ENCODE measurements around the gene NHERF1.

The NHERF1 gene

GRCh38 chr17:74750327-74751069 is 2.1 kb downstream of the NHERF1 start:
- DNase-seq: no peak

- DNase-seq: no peak
These were observed 4.0 kb downstream of the NHERF1 start for GRCh38 chr17:74752415-74752814.

- no peak for DNase-seq
These were observed 4.5 kb downstream of the NHERF1 start for GRCh38 chr17:74752822-74753401.

- no peak for DNase-seq
These were observed 6.4 kb downstream of the NHERF1 start for GRCh38 chr17:74754832-74755231.

- DNase-seq: no peak
These were observed 7.1 kb downstream of the NHERF1 start for GRCh38 chr17:74755533-74755932.

GRCh38 chr17:74756891-74757290 is 8.5 kb downstream of the NHERF1 start:
- DNase-seq: no peak

GRCh38 chr17:74757502-74757901 is 9.1 kb downstream of the NHERF1 start:
- DNase-seq: no peak

- DNase-seq: no peak
These were observed 9.8 kb downstream of the NHERF1 start for GRCh38 chr17:74757931-74758847.

GRCh38 chr17:74758848-74759168 is 10.4 kb downstream of the NHERF1 start:
- DNase-seq: no peak

- DNase-seq: peak; percentile 61
These were observed 10.9 kb downstream of the NHERF1 start for GRCh38 chr17:74759243-74759801.

GRCh38 chr17:74759941-74760340 is 11.5 kb downstream of the NHERF1 start:
- no peak for DNase-seq

GRCh38 chr17:74760404-74761105 is 12.1 kb downstream of the NHERF1 start:
- DNase-seq: no peak

- DNase-seq: no peak
These were observed 13.0 kb downstream of the NHERF1 start for GRCh38 chr17:74761419-74761818.

GRCh38 chr17:74761931-74762330 is 13.5 kb downstream of the NHERF1 start:
- no peak for DNase-seq

GRCh38 chr17:74763565-74764387 is 15.3 kb downstream of the NHERF1 start:
- DNase-seq: no peak

GRCh38 chr17:74764751-74765286 is 16.4 kb downstream of the NHERF1 start:
- no peak for DNase-seq

GRCh38 chr17:74766413-74766812 is 18.0 kb downstream of the NHERF1 start:
- DNase-seq: no peak

GRCh38 chr17:74767111-74767516 is 18.7 kb downstream of the NHERF1 start:
- no peak for DNase-seq

GRCh38 chr17:74768069-74768762 is 19.8 kb downstream of the NHERF1 start:
- DNase-seq: no peak

GRCh38 chr17:74768763-74769114 is 20.3 kb downstream of the NHERF1 start:
- no peak for DNase-seq

GRCh38 chr17:74769266-74769855 is 20.9 kb downstream of the NHERF1 start:
- DNase-seq: no peak
